Keratinocyte (primary cell): Measurements from ENCODE around the gene KCND2. TPM values are rescaled to one million over a fixed set of nuclear protein-coding genes. Genes with fewer than 3 reads are reported as not detected.

Experiments
- DNase-seq: peaks from one replicate; pipeline ENCODE4 v3.0.0-alpha.2; 2011; ENCODE audit warnings: low read depth, missing footprints, low spot score
- FAIRE-seq: peaks from 2 replicates; lab custom pipeline; 2011; peaks lifted over from hg19 to GRCh38; lab: Jason Lieb, UNC
- H2AFZ ChIP-seq: 2 replicates; pipeline ENCODE4 v1.6.0; 2012; ENCODE audit warnings: low read length, control low read depth, inconsistent platforms; ENCODE audit not compliant: control insufficient read depth
- H3K27ac ChIP-seq: 2 replicates; pipeline ENCODE4 v1.5.1; 2011; ENCODE audit warnings: low read length; ENCODE audit not compliant: control insufficient read depth, insufficient read depth
- H3K27me3 ChIP-seq: 3 replicates; pipeline ENCODE4 v1.6.0; 2011; ENCODE audit warnings: low read length; ENCODE audit not compliant: control insufficient read depth, insufficient read depth; ENCODE audit errors: extremely low read depth
- H3K36me3 ChIP-seq, 2 experiments: 2 replicates in 1 of 2; 3 replicates in 1 of 2; pipeline ENCODE4 v1.5.1; 2011; ENCODE audit warnings: low read length in 2 of 2, mild to moderate bottlenecking in 1 of 2; ENCODE audit not compliant: control insufficient read depth in 2 of 2, insufficient read depth in 2 of 2; ENCODE audit errors: extremely low read depth in 1 of 2
- H3K4me1 ChIP-seq: 3 replicates; pipeline ENCODE4 v1.5.1; 2011; ENCODE audit warnings: low read length; ENCODE audit not compliant: control insufficient read depth, insufficient read depth; ENCODE audit errors: extremely low read depth
- H3K4me2 ChIP-seq: 3 replicates; pipeline ENCODE4 v1.6.0; 2011; ENCODE audit warnings: low read depth, low read length; ENCODE audit not compliant: control insufficient read depth, insufficient read depth; ENCODE audit errors: extremely low read depth
- H3K4me3 ChIP-seq, 3 experiments: fragments of 200-600 bp in 1 of 3; sonication (generic) in 1 of 3; 2 replicates in 2 of 3; 3 replicates in 1 of 3; pipeline ENCODE4 v1.5.1; 2011 to 2016; ENCODE audit warnings: low read length in 3 of 3, mild to moderate bottlenecking in 3 of 3, control low read depth in 2 of 3, inconsistent platforms in 1 of 3, low read depth in 1 of 3, mixed read lengths in 1 of 3, mixed run types in 1 of 3, moderate library complexity in 1 of 3; ENCODE audit not compliant: control insufficient read depth in 2 of 3, insufficient read depth in 2 of 3; ENCODE audit errors: extremely low read depth in 1 of 3
- H3K79me2 ChIP-seq: 2 replicates; pipeline ENCODE4 v1.6.0; 2012; ENCODE audit warnings: low read length; ENCODE audit not compliant: control insufficient read depth, insufficient read depth
- H3K9ac ChIP-seq: 3 replicates; pipeline ENCODE4 v1.6.0; 2011; ENCODE audit warnings: low read length; ENCODE audit not compliant: control insufficient read depth, insufficient read depth; ENCODE audit errors: extremely low read depth
- H3K9me1 ChIP-seq: 3 replicates; pipeline ENCODE4 v1.6.0; 2011; ENCODE audit warnings: low read length; ENCODE audit not compliant: control insufficient read depth, insufficient read depth; ENCODE audit errors: extremely low read depth
- H3K9me3 ChIP-seq: 2 replicates; pipeline ENCODE4 v1.5.1; 2012; ENCODE audit warnings: low read depth, low read length; ENCODE audit not compliant: control insufficient read depth
- H4K20me1 ChIP-seq: 3 replicates; pipeline ENCODE4 v1.6.0; 2011; ENCODE audit warnings: low read length; ENCODE audit not compliant: control insufficient read depth, insufficient read depth; ENCODE audit errors: extremely low read depth
- EZH2 ChIP-seq: IDR thresholded peaks from one replicate; pipeline ENCODE4 v1.6.1; 2012; ENCODE audit warnings: inconsistent platforms, mild to moderate bottlenecking, low read length, moderate library complexity
- dilution Hi-C: fragments of 300-500 bp; cut with MboI; formaldehyde crosslinking; loops from one replicate; pipeline ENCODE4 v1.7.0; 2020; ENCODE audit warnings: low sequenced_read_pairs; ENCODE audit not compliant: extremely low pct_ligation_motif_present
- polyA plus RNA-seq, 5 experiments: library from polyadenylated mRNA; depleted of rRNA in 3 of 5; stranded (reverse) in 3 of 5; stranded (forward) in 1 of 5; unstranded in 1 of 5; fragments of >200 nt; gene quantifications; 1 replicate in 1 of 5; 2 replicates in 3 of 5; 3 replicates in 1 of 5; pipeline versions ENCODE4 v1.2.1 to v1.2.3, GENCODE V29; 2011 to 2012; ENCODE audit warnings: missing spikeins in 2 of 5, low read depth in 1 of 5, low replicate concordance in 1 of 5
- TF ChIP-seq, protein P1 (sequence below), 3 experiments: IDR thresholded peaks in 1 of 3; conservative IDR thresholded peaks in 1 of 3; optimal IDR thresholded peaks in 1 of 3; 2 replicates in 2 of 3; 3 replicates in 1 of 3; pipeline versions ENCODE3 to v1.5.1; 2011; ENCODE audit warnings: low read length in 3 of 3, mild to moderate bottlenecking in 3 of 3, moderate library complexity in 2 of 3, control low read depth in 1 of 3, inconsistent platforms in 1 of 3; ENCODE audit not compliant: insufficient read depth in 2 of 3; ENCODE audit errors: extremely low read depth in 1 of 3

KCND2 gene
- polyA plus RNA-seq, 1 donor (not counting 4 experiments of a cell fraction or from before 2014, with no cell fraction given), result not detected

GRCh38 chr7:120445276-120445675 lies 172.3 kb downstream of the KCND2 start:
- H3K4me3 ChIP-seq, result no peak overlapping the region
- no peaks in the 10 kb centered on the region for H3K36me3 ChIP-seq
- H3K9me3 ChIP-seq, result no peaks in the 10 kb centered on the region
- no peaks in the 10 kb centered on the region for H3K79me2 ChIP-seq
- FAIRE-seq (no peak), DNase-seq (no peak)
- TF ChIP-seq EZH2, result no peak
- TF ChIP-seq, protein P1, sequence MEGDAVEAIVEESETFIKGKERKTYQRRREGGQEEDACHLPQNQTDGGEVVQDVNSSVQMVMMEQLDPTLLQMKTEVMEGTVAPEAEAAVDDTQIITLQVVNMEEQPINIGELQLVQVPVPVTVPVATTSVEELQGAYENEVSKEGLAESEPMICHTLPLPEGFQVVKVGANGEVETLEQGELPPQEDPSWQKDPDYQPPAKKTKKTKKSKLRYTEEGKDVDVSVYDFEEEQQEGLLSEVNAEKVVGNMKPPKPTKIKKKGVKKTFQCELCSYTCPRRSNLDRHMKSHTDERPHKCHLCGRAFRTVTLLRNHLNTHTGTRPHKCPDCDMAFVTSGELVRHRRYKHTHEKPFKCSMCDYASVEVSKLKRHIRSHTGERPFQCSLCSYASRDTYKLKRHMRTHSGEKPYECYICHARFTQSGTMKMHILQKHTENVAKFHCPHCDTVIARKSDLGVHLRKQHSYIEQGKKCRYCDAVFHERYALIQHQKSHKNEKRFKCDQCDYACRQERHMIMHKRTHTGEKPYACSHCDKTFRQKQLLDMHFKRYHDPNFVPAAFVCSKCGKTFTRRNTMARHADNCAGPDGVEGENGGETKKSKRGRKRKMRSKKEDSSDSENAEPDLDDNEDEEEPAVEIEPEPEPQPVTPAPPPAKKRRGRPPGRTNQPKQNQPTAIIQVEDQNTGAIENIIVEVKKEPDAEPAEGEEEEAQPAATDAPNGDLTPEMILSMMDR (optimal IDR thresholded peaks at IDR 0.05 in 1 of 3, IDR thresholded peaks at IDR 0.05 in 1 of 3, conservative IDR thresholded peaks at IDR 0.05 in 1 of 3; ENCODE audit: extremely low read depth in 1 of 3, insufficient read depth in 2 of 3, low read length in 3 of 3), result no peak
- H4K20me1 ChIP-seq, result no peaks in the 10 kb centered on the region
- H3K4me2 ChIP-seq, result no peak overlapping the region
- H3K4me1 ChIP-seq, result no peaks in the 10 kb centered on the region
- no peak overlapping the region for H3K27ac ChIP-seq
- H3K27me3 ChIP-seq, result no peaks in the 10 kb centered on the region
- no peaks in the 10 kb centered on the region for H3K9me1 ChIP-seq
- dilution Hi-C loops, result no loop called here
- H2AFZ ChIP-seq, result no peak overlapping the region
- H3K9ac ChIP-seq, result no peak overlapping the region

- no peaks in the 10 kb centered on the region for H4K20me1 ChIP-seq
- no peaks in the 10 kb centered on the region for H3K36me3 ChIP-seq
- H3K4me2 ChIP-seq, result no peak overlapping the region
- no peaks in the 10 kb centered on the region for H3K4me1 ChIP-seq
- H2AFZ ChIP-seq, result no peak overlapping the region
- H3K9me1 ChIP-seq, result no peaks in the 10 kb centered on the region
- TF ChIP-seq, protein P1 (optimal IDR thresholded peaks at IDR 0.05 in 1 of 3, IDR thresholded peaks at IDR 0.05 in 1 of 3, conservative IDR thresholded peaks at IDR 0.05 in 1 of 3; ENCODE audit: extremely low read depth in 1 of 3, insufficient read depth in 2 of 3, low read length in 3 of 3), result no peak
- no peak for TF ChIP-seq EZH2
- no peak overlapping the region for H3K27ac ChIP-seq
- H3K9ac ChIP-seq, result no peak overlapping the region
- no peak for DNase-seq
- H3K27me3 ChIP-seq, result no peaks in the 10 kb centered on the region
- no peak for FAIRE-seq
- peaks cover 2% of the 10 kb centered on the region for H3K9me3 ChIP-seq
- dilution Hi-C loops, result no loop called here
- no peak overlapping the region for H3K4me3 ChIP-seq
- H3K79me2 ChIP-seq, result no peaks in the 10 kb centered on the region
Observed at GRCh38 chr7:120452665-120453064, 179.7 kb downstream of the KCND2 start.
